Keratinocyte (primary cell): ENCODE results near the gene PRDM11.

ENCODE experiments used
- EZH2 ChIP-seq: IDR thresholded peaks from one replicate; pipeline ENCODE4 v1.6.1; 2012; ENCODE audit warnings: inconsistent platforms, mild to moderate bottlenecking, low read length, moderate library complexity
- TF ChIP-seq, protein P1 (sequence below), 3 experiments: IDR thresholded peaks in 1 of 3; conservative IDR thresholded peaks in 1 of 3; optimal IDR thresholded peaks in 1 of 3; 2 replicates in 2 of 3; 3 replicates in 1 of 3; pipeline versions ENCODE3 to v1.5.1; 2011; ENCODE audit warnings: low read length in 3 of 3, mild to moderate bottlenecking in 3 of 3, moderate library complexity in 2 of 3, control low read depth in 1 of 3, inconsistent platforms in 1 of 3; ENCODE audit not compliant: insufficient read depth in 2 of 3; ENCODE audit errors: extremely low read depth in 1 of 3

DNA sequence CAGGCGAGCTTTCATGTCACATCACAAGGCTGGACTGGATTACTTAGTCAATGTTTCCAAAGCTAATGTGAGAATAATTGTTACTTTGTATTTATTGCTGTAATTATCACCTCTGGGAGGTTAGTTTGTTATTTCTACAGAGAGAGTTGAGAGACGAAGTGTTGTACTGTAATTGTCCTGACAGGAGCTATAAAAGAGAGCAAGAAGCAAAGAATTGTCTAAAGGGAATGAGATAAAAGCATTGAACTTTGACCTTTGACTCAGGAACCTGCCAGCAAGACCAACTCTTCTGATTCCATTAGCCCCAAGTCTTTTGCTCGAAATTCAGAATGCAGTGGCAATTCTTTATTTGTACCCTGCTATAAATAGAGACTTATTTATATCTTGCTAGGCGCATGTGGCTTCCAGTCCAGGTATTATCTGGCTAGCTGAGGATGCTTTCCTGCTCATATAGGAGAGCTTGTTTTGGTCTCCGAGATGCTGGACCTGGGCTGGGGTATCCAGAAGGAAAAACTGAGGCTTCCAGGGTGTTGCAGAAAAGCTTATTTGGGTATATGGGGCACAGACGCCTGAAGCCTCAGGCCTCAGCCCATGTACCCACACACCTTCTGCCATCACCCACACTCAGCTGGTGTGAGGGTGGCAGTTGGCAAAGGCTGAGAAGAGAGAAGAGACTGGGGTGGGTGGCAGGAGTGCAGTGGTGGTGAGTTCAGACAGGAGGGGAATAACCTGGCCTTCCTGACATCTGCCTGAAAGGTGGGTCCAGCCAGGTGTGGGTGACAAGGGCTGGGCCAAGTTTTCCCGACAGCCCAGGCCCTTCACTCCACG lies 99.0 kb downstream of the PRDM11 start:
- TF ChIP-seq, protein P1, sequence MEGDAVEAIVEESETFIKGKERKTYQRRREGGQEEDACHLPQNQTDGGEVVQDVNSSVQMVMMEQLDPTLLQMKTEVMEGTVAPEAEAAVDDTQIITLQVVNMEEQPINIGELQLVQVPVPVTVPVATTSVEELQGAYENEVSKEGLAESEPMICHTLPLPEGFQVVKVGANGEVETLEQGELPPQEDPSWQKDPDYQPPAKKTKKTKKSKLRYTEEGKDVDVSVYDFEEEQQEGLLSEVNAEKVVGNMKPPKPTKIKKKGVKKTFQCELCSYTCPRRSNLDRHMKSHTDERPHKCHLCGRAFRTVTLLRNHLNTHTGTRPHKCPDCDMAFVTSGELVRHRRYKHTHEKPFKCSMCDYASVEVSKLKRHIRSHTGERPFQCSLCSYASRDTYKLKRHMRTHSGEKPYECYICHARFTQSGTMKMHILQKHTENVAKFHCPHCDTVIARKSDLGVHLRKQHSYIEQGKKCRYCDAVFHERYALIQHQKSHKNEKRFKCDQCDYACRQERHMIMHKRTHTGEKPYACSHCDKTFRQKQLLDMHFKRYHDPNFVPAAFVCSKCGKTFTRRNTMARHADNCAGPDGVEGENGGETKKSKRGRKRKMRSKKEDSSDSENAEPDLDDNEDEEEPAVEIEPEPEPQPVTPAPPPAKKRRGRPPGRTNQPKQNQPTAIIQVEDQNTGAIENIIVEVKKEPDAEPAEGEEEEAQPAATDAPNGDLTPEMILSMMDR (optimal IDR thresholded peaks at IDR 0.05 in 1 of 3, IDR thresholded peaks at IDR 0.05 in 1 of 3, conservative IDR thresholded peaks at IDR 0.05 in 1 of 3; ENCODE audit: extremely low read depth in 1 of 3, insufficient read depth in 2 of 3, low read length in 3 of 3): no peak
- no peak for TF ChIP-seq EZH2
